Loucy (cell line): ENCODE results near the gene HS6ST1.

Experiments used
- H2AFZ ChIP-seq: fragments of 200-600 bp; sonication (generic); 2 replicates; pipeline ENCODE4 v1.6.0; 2016; ENCODE audit warnings: antibody characterized with exemption, mild to moderate bottlenecking, low read length, moderate library complexity
- H3F3A ChIP-seq: fragments of 200-600 bp; 2 replicates; pipeline ENCODE4 v1.6.0; 2016; ENCODE audit warnings: antibody characterized with exemption, low read depth, mild to moderate bottlenecking
- H3K27me3 ChIP-seq: fragments of 200-600 bp; sonication (generic); 2 replicates; pipeline ENCODE4 v1.6.1; 2014; ENCODE audit warnings: low read length, mild to moderate bottlenecking; ENCODE audit not compliant: insufficient read depth, poor library complexity, severe bottlenecking
- H3K36me3 ChIP-seq: fragments of 200-600 bp; sonication (generic); 2 replicates; pipeline ENCODE4 v1.6.1; 2016; ENCODE audit warnings: low read length; ENCODE audit not compliant: insufficient read depth
- H3K4me1 ChIP-seq: fragments of 200-600 bp; sonication (generic); 2 replicates; pipeline ENCODE4 v1.5.1; 2014; ENCODE audit warnings: low read length, mild to moderate bottlenecking; ENCODE audit not compliant: insufficient read depth, poor library complexity, severe bottlenecking
- H3K4me2 ChIP-seq: fragments of 200-600 bp; sonication (generic); 2 replicates; pipeline ENCODE4 v1.6.0; 2014; ENCODE audit warnings: antibody characterized with exemption, low read length, low read depth, mild to moderate bottlenecking; ENCODE audit not compliant: poor library complexity, severe bottlenecking
- H3K4me3 ChIP-seq: fragments of 200-600 bp; sonication (generic); 2 replicates; pipeline ENCODE4 v1.5.1; 2014; ENCODE audit warnings: low read length, mild to moderate bottlenecking, mixed read lengths; ENCODE audit not compliant: poor library complexity, severe bottlenecking
- H3K79me2 ChIP-seq: fragments of 200-600 bp; sonication (generic); 2 replicates; pipeline ENCODE4 v1.6.1; 2014; ENCODE audit warnings: low read length; ENCODE audit not compliant: insufficient read depth
- H3K9ac ChIP-seq: fragments of 200-600 bp; sonication (generic); 2 replicates; pipeline ENCODE4 v1.6.0; 2014; ENCODE audit warnings: mild to moderate bottlenecking, low read depth, low read length, moderate library complexity; ENCODE audit not compliant: poor library complexity, severe bottlenecking
- H3K9me2 ChIP-seq: fragments of 200-600 bp; sonication (generic); replicated peaks from 2 replicates; pipeline ENCODE4 v1.6.1; 2016; ENCODE audit warnings: low read depth, low read length, mixed read lengths
- H3K9me3 ChIP-seq: fragments of 200-600 bp; sonication (generic); 2 replicates; pipeline ENCODE4 v1.6.1; 2014; ENCODE audit warnings: mild to moderate bottlenecking, antibody characterized with exemption, low read length, low read depth; ENCODE audit not compliant: insufficient read depth
- H4K20me1 ChIP-seq: fragments of 200-600 bp; sonication (generic); 2 replicates; pipeline ENCODE4 v1.6.0; 2014; ENCODE audit warnings: antibody characterized with exemption, low read length, mild to moderate bottlenecking; ENCODE audit not compliant: insufficient read depth, poor library complexity, severe bottlenecking
- CTCF ChIP-seq: fragments of 200-600 bp; sonication (generic); conservative IDR thresholded peaks from 2 replicates; pipeline ENCODE4 v1.5.1; 2014; ENCODE audit warnings: mild to moderate bottlenecking, antibody characterized with exemption, low read length
- EZH2phosphoT487 ChIP-seq: fragments of 200-600 bp; IDR thresholded peaks from 2 replicates; pipeline ENCODE4 v1.6.1; 2018; ENCODE audit warnings: antibody characterized with exemption, mild to moderate bottlenecking, moderate library complexity, borderline replicate concordance

The HS6ST1 gene

GRCh38 chr2:128286905-128287779, 31.5 kb downstream of the HS6ST1 start:
- Histone ChIP-seq H3K9me2 (no peaks in the 10 kb centered on the region), H4K20me1 (peaks cover 100% of the 10 kb centered on the region), H3F3A (no peaks in the 10 kb centered on the region), H3K4me2 (no peak overlapping the region), H3K9ac (no peak overlapping the region), H3K79me2 (peaks cover 100% of the 10 kb centered on the region), H3K4me3 (no peak overlapping the region), H3K27me3 (no peaks in the 10 kb centered on the region), H3K9me3 (no peaks in the 10 kb centered on the region), H3K4me1 (peaks cover 21% of the 10 kb centered on the region), H2AFZ (no peak overlapping the region), H3K36me3 (peaks cover 98% of the 10 kb centered on the region)
- TF ChIP-seq CTCF (no peak), EZH2phosphoT487 (no peak)

- Histone ChIP-seq H2AFZ (no peak overlapping the region), H3K4me3 (no peak overlapping the region), H3K9me3 (no peaks in the 10 kb centered on the region), H3K79me2 (peaks cover 100% of the 10 kb centered on the region), H3K9ac (no peak overlapping the region), H4K20me1 (peaks cover 100% of the 10 kb centered on the region), H3K27me3 (no peaks in the 10 kb centered on the region), H3K4me2 (no peak overlapping the region), H3K9me2 (no peaks in the 10 kb centered on the region), H3K4me1 (peaks cover 31% of the 10 kb centered on the region), H3K36me3 (peaks cover 98% of the 10 kb centered on the region), H3F3A (no peaks in the 10 kb centered on the region)
- TF ChIP-seq CTCF, result no peak
- TF ChIP-seq EZH2phosphoT487, result no peak
Measured at GRCh38 chr2:128286011-128286721, 32.5 kb downstream of the HS6ST1 start.

- no peak overlapping the region for H3K4me3 ChIP-seq
- H3K27me3 ChIP-seq, result no peaks in the 10 kb centered on the region
- TF ChIP-seq CTCF (no peak), EZH2phosphoT487 (no peak)
- H2AFZ ChIP-seq, result no peak overlapping the region
- H4K20me1 ChIP-seq, result peaks cover 100% of the 10 kb centered on the region
- no peak overlapping the region for H3K4me2 ChIP-seq
- peaks cover 100% of the 10 kb centered on the region for H3K36me3 ChIP-seq
- no peaks in the 10 kb centered on the region for H3K9me2 ChIP-seq
- H3K9ac ChIP-seq, result no peak overlapping the region
- H3K79me2 ChIP-seq, result peaks cover 100% of the 10 kb centered on the region
- H3F3A ChIP-seq, result no peaks in the 10 kb centered on the region
- H3K9me3 ChIP-seq, result no peaks in the 10 kb centered on the region
- H3K4me1 ChIP-seq, result peaks cover 38% of the 10 kb centered on the region
Measured at GRCh38 chr2:128285329-128285931, 33.2 kb downstream of the HS6ST1 start.
